Skeletal muscle cell (primary cell): ENCODE results near the gene ITGBL1.
A peak's percentile ranks its signal among the peaks of the same experiment; 100 is the strongest.

Experiments
- DNase-seq: peaks from one replicate; pipeline ENCODE4 v3.0.0-alpha.2; 2010; ENCODE audit warnings: low read depth
- H3K4me3 ChIP-seq: 2 replicates; pipeline ENCODE4 v1.5.1; 2011; ENCODE audit warnings: low read depth, mild to moderate bottlenecking, control low read depth, low read length, moderate library complexity

The ITGBL1 gene

GRCh38 chr13:101649488-101650126, 197.1 kb downstream of the ITGBL1 start:
- DNase-seq = peak; percentile 84
- H3K4me3 ChIP-seq = no peak overlapping the region

- no peak overlapping the region for H3K4me3 ChIP-seq
- DNase-seq = no peak
Measured at GRCh38 chr13:101654883-101655282, 202.4 kb downstream of the ITGBL1 start.

- no peak for DNase-seq
Measured at GRCh38 chr13:101655435-101655834, 203.0 kb downstream of the ITGBL1 start.

GRCh38 chr13:101660711-101661110, 208.2 kb downstream of the ITGBL1 start:
- H3K4me3 ChIP-seq = no peak overlapping the region
- DNase-seq = no peak

More at GRCh38 chr13:101655435-101655834, 203.0 kb downstream of the ITGBL1 start:
- no peak overlapping the region for H3K4me3 ChIP-seq

GRCh38 chr13:101661839-101662238, 209.4 kb downstream of the ITGBL1 start:
- no peak for DNase-seq
- no peak overlapping the region for H3K4me3 ChIP-seq

GRCh38 chr13:101673360-101674105, 221.1 kb downstream of the ITGBL1 start:
- no peak for DNase-seq
- H3K4me3 ChIP-seq = no peak overlapping the region

GRCh38 chr13:101681834-101682233, 229.4 kb downstream of the ITGBL1 start:
- H3K4me3 ChIP-seq = no peak overlapping the region
- no peak for DNase-seq

GRCh38 chr13:101686003-101686402, 233.5 kb downstream of the ITGBL1 start:
- DNase-seq = no peak
- no peak overlapping the region for H3K4me3 ChIP-seq

- no peak overlapping the region for H3K4me3 ChIP-seq
- DNase-seq = no peak
Measured at GRCh38 chr13:101690871-101691270, 238.4 kb downstream of the ITGBL1 start.

GRCh38 chr13:101691341-101691860, 238.9 kb downstream of the ITGBL1 start:
- H3K4me3 ChIP-seq = no peak overlapping the region
- no peak for DNase-seq

GRCh38 chr13:101695870-101696516, 243.5 kb downstream of the ITGBL1 start:
- peak; percentile 44 for DNase-seq
- no peak overlapping the region for H3K4me3 ChIP-seq

GRCh38 chr13:101697745-101698144, 245.3 kb downstream of the ITGBL1 start:
- no peak for DNase-seq
- no peak overlapping the region for H3K4me3 ChIP-seq

GRCh38 chr13:101698400-101698799, 245.9 kb downstream of the ITGBL1 start:
- no peak for DNase-seq
- no peak overlapping the region for H3K4me3 ChIP-seq

- H3K4me3 ChIP-seq = no peak overlapping the region
- peak; percentile 81 for DNase-seq
Measured at GRCh38 chr13:101700598-101700997, 248.1 kb downstream of the ITGBL1 start.

GRCh38 chr13:101703081-101703480, 250.6 kb downstream of the ITGBL1 start:
- H3K4me3 ChIP-seq = no peak overlapping the region
- DNase-seq = no peak

- no peak for DNase-seq
- no peak overlapping the region for H3K4me3 ChIP-seq
Measured at GRCh38 chr13:101703838-101704237, 251.4 kb downstream of the ITGBL1 start.

GRCh38 chr13:101706651-101707050, 254.2 kb downstream of the ITGBL1 start:
- H3K4me3 ChIP-seq = no peak overlapping the region
- peak; percentile 99 for DNase-seq

- H3K4me3 ChIP-seq = no peak overlapping the region
- no peak for DNase-seq
Measured at GRCh38 chr13:101707659-101708058, 255.2 kb downstream of the ITGBL1 start.

GRCh38 chr13:101708115-101708514, 255.6 kb downstream of the ITGBL1 start:
- DNase-seq = no peak
- H3K4me3 ChIP-seq = no peak overlapping the region

- H3K4me3 ChIP-seq = no peak overlapping the region
- no peak for DNase-seq
Measured at GRCh38 chr13:101709952-101710351, 257.5 kb downstream of the ITGBL1 start.
